Vagina (tissue), 2 donors: ENCODE results near the gene STAB1. TPM values are rescaled to one million over a fixed set of nuclear protein-coding genes. Genes with fewer than 3 reads are reported as not detected.
A peak's percentile ranks its signal among the peaks of the same experiment; 100 is the strongest.

Experiments
- DNase-seq, 2 donors: peaks; one replicate each; pipeline ENCODE4 v3.0.0-alpha.2; 2017; ENCODE audit errors: extremely low spot score in 2 of 2
- H3K27ac ChIP-seq: fragments of 200-600 bp; sonication (generic); one replicate; pipeline ENCODE4 v1.5.1; 2019
- H3K27me3 ChIP-seq: fragments of 200-600 bp; sonication (generic); one replicate; pipeline ENCODE4 v1.5.1; 2019
- H3K36me3 ChIP-seq, 2 donors: fragments of 200-600 bp; sonication (generic); one replicate each; pipeline ENCODE4 v1.5.1; 2017 to 2019
- H3K4me1 ChIP-seq: fragments of 200-600 bp; sonication (generic); one replicate; pipeline ENCODE4 v1.5.1; 2019
- H3K4me3 ChIP-seq, 2 donors: fragments of 200-600 bp; sonication (generic); 1 replicate in 1 of 2; 2 replicates in 1 of 2; pipeline ENCODE4 v1.5.1; 2016 to 2019
- H3K9me3 ChIP-seq: fragments of 200-600 bp; sonication (generic); one replicate; pipeline ENCODE4 v1.5.1; 2019
- POLR2A ChIP-seq, 2 donors: fragments of 450-650 bp; IDR thresholded peaks; one replicate each; pipeline ENCODE4 v1.6.1; 2017; ENCODE audit warnings: antibody characterized with exemption in 2 of 2, mild to moderate bottlenecking in 2 of 2, moderate library complexity in 2 of 2
- POLR2AphosphoS5 ChIP-seq, 2 donors: sonication (generic); formaldehyde crosslinking; IDR thresholded peaks; one replicate each; pipeline ENCODE4 v1.9.0; 2017; ENCODE audit warnings: antibody characterized with exemption in 2 of 2, mild to moderate bottlenecking in 2 of 2, low read depth in 1 of 2; ENCODE audit not compliant: insufficient read depth in 1 of 2
- intact Hi-C: fragments of 100-400 bp; cut with DNase I; formaldehyde crosslinking; loops from one replicate; pipeline ENCODE4 v1.15.1; 2023
- total RNA-seq: library from RNA; depleted of rRNA; stranded (reverse); fragments of >200 nt; gene quantifications from one replicate; pipeline ENCODE4 v1.2.3, GENCODE V29; 2016
- TF ChIP-seq, protein P1 (sequence below), 3 experiments: fragments of 450-650 bp in 2 of 3; fragments of 200-600 bp in 1 of 3; sonication (generic) in 1 of 3; IDR thresholded peaks; one replicate each; pipeline ENCODE4 v1.5.1; 2017 to 2019; ENCODE audit warnings: antibody characterized with exemption in 3 of 3, mild to moderate bottlenecking in 2 of 3, moderate library complexity in 2 of 3

The STAB1 gene, protein sequence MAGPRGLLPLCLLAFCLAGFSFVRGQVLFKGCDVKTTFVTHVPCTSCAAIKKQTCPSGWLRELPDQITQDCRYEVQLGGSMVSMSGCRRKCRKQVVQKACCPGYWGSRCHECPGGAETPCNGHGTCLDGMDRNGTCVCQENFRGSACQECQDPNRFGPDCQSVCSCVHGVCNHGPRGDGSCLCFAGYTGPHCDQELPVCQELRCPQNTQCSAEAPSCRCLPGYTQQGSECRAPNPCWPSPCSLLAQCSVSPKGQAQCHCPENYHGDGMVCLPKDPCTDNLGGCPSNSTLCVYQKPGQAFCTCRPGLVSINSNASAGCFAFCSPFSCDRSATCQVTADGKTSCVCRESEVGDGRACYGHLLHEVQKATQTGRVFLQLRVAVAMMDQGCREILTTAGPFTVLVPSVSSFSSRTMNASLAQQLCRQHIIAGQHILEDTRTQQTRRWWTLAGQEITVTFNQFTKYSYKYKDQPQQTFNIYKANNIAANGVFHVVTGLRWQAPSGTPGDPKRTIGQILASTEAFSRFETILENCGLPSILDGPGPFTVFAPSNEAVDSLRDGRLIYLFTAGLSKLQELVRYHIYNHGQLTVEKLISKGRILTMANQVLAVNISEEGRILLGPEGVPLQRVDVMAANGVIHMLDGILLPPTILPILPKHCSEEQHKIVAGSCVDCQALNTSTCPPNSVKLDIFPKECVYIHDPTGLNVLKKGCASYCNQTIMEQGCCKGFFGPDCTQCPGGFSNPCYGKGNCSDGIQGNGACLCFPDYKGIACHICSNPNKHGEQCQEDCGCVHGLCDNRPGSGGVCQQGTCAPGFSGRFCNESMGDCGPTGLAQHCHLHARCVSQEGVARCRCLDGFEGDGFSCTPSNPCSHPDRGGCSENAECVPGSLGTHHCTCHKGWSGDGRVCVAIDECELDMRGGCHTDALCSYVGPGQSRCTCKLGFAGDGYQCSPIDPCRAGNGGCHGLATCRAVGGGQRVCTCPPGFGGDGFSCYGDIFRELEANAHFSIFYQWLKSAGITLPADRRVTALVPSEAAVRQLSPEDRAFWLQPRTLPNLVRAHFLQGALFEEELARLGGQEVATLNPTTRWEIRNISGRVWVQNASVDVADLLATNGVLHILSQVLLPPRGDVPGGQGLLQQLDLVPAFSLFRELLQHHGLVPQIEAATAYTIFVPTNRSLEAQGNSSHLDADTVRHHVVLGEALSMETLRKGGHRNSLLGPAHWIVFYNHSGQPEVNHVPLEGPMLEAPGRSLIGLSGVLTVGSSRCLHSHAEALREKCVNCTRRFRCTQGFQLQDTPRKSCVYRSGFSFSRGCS (N-terminal part only)
- 124 TPM for total RNA-seq

DNA sequence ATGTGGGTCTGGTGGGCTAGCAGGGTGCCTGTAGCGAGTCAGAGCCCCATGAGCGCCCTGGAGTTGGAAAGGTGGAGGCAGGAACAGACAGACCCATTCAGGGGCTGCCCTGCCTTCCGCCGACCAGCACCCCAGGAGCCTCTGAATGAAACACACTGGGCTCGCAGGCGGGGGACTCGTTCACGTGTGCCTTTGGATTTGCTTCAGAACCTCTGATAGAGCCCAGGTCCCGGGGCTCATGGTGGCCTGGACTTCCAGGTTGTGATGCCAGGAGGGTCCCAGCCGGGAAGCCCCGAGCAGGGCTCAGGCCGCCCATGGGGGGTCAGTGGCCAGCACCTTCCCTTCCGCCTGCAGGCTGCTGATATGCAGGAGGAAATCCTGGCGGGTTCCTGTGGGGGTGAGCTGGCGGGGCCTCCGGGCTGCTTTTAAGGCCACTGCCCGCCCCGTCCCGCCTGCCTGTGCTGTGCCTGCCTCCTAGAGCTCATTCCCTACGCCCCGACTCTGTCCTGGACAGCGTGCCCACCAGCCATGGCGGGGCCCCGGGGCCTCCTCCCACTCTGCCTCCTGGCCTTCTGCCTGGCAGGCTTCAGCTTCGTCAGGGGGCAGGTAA, at the start of gene STAB1:
TSS of gene STAB1 (plus strand) at position 453 of the 610 bp plus-strand sequence. CDS start at position 529, 76 bp downstream.
- DNase-seq = no peak
- intact Hi-C loops = no loop called here
- no peaks in the 10 kb centered on the region for H3K9me3 ChIP-seq
- TF ChIP-seq POLR2A (IDR thresholded peaks at IDR 0.05) (no peak), POLR2AphosphoS5 (IDR thresholded peaks at IDR 0.05; ENCODE audit: insufficient read depth in 1 of 2, low read depth in 1 of 2) (peak in 1 of 2 donors; percentile 64)
- peak within 1 kb of the TSS; percentile 8 for H3K27ac ChIP-seq
- no peaks in the 10 kb centered on the region for H3K27me3 ChIP-seq
- H3K4me1 ChIP-seq = peaks cover 42% of the 10 kb centered on the region
- peak within 1 kb of the TSS; percentile 16 to 24 for H3K4me3 ChIP-seq
- peaks cover 0 to 34% of the 10 kb centered on the region in 2 donors for H3K36me3 ChIP-seq

DNA sequence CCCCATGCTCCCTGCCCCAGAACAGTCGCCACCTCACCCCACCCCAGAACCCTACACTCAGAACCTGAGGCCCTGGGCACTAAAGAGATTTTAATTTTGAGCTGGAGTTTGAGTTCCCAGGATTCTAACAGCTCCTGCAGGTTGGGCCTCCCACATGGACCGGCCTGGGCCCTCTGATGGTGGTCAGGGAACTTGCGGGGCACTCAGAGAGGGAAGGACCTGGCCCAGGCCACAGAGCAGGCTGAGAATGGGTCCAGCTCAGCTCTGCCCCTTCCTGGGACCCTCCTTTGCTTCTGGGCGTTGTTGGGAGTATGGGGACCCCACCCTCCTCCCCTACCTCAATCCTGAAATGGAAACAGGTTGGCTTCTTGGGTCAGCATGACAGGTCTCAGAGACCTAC, 49.1 kb upstream of the STAB1 start:
- Histone ChIP-seq H3K27me3 (no peaks in the 10 kb centered on the region), H3K36me3 (no peaks in the 10 kb centered on the region), H3K9me3 (no peaks in the 10 kb centered on the region), H3K4me1 (no peaks in the 10 kb centered on the region), H3K4me3 (no peak overlapping the region), H3K27ac (no peak overlapping the region)
- no peak for DNase-seq
- intact Hi-C loops = no loop called here
- TF ChIP-seq, protein P1, sequence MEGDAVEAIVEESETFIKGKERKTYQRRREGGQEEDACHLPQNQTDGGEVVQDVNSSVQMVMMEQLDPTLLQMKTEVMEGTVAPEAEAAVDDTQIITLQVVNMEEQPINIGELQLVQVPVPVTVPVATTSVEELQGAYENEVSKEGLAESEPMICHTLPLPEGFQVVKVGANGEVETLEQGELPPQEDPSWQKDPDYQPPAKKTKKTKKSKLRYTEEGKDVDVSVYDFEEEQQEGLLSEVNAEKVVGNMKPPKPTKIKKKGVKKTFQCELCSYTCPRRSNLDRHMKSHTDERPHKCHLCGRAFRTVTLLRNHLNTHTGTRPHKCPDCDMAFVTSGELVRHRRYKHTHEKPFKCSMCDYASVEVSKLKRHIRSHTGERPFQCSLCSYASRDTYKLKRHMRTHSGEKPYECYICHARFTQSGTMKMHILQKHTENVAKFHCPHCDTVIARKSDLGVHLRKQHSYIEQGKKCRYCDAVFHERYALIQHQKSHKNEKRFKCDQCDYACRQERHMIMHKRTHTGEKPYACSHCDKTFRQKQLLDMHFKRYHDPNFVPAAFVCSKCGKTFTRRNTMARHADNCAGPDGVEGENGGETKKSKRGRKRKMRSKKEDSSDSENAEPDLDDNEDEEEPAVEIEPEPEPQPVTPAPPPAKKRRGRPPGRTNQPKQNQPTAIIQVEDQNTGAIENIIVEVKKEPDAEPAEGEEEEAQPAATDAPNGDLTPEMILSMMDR (IDR thresholded peaks at IDR 0.05) = no peak
- TF ChIP-seq POLR2A (IDR thresholded peaks at IDR 0.05) (no peak), POLR2AphosphoS5 (IDR thresholded peaks at IDR 0.05; ENCODE audit: insufficient read depth in 1 of 2, low read depth in 1 of 2) (no peak)

DNA sequence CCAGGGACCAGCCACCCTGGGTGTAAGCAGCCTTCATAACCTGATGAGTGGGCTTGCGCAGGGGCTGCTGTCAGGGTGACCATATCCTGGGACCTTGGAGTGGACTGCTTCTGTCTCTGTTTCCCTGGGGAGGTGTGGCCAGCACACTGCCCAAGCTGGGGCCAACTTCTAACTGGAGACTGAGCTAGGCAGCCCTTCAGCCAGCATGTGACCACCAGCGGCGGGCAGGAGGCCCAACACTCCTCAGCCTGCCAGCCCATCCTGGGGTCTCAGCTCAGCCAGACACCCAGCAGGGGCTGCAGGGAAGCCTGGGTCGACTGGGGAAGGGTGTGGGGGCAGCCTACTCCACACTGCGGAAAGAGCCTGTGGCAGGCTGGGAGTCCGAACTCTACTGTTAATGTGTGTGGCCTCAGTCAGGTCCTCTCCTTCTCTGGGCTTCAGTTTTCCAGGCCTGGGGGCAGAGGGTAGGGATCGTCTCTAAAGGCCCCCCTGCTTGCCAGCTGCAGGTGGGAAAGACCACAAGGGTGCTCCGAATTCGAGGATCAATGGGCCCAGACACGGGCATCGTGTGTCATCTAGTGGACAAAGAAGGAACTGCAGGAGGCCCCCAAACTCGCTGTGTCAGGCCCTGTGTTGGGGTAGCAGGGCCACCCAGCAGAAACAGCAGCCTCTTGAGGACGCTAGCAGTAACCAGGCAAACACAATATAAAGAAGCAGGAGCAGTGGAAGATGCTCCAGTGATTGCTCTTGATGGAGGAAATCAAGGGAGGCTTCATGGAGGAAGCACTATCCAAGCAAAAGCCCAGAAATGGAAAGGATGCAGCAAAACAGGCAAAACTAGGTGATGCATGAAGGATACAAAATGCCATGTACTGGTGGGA, 48.3 kb upstream of the STAB1 start:
- Histone ChIP-seq H3K36me3 (no peaks in the 10 kb centered on the region), H3K4me3 (no peak overlapping the region), H3K9me3 (no peaks in the 10 kb centered on the region), H3K4me1 (no peaks in the 10 kb centered on the region), H3K27me3 (no peaks in the 10 kb centered on the region), H3K27ac (no peak overlapping the region)
- TF ChIP-seq, protein P1 (IDR thresholded peaks at IDR 0.05) = peak; percentile 97 to 100 (median 99)
- no peak for TF ChIP-seq POLR2A (IDR thresholded peaks at IDR 0.05)
- TF ChIP-seq POLR2AphosphoS5 (IDR thresholded peaks at IDR 0.05; ENCODE audit: insufficient read depth in 1 of 2, low read depth in 1 of 2) = no peak
- DNase-seq = no peak
- intact Hi-C loops = no loop called here

DNA sequence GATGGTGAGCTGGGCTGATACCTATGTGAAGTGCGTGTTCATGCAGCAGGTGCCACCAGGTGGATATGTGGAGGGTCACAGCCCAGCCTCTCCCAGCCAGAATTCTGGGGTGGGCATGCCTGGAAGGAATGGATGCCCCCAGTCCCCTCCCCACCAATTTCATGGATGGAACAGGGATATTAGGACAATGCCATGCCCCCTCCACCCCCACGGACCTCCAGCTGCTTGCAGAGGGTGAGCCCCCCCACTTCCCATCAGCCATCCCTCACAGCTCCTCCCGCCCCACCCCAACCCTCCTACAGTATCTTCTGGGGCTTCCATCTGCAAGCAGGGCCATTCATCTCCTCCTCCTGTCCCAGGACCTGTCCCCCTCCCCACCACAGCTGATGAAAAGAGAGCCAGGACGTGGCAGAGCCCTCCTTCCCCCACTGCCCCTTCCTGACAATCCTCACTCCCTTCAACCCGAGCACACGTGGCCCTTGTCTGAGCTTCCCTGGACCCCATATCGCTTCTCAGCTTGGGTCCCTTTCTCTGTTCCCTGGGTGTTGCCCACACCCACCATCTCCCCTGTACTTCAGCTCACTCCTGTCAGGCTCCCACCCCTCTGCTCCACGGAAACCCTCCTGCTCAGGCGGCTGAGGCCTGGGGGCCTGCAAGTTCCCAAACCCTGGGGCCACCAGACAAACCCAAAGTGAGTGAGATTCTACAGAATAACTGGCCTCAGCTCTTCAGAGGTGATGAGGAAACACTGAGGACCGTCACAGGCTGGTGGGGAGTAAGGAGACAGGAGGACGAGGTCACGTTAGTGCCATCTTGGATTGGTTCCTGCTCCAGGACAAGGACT, 47.4 kb upstream of the STAB1 start:
- Histone ChIP-seq H3K4me1 (no peaks in the 10 kb centered on the region), H3K27ac (no peak overlapping the region), H3K27me3 (no peaks in the 10 kb centered on the region), H3K9me3 (no peaks in the 10 kb centered on the region), H3K36me3 (no peaks in the 10 kb centered on the region), H3K4me3 (no peak overlapping the region)
- DNase-seq = no peak
- no peak for TF ChIP-seq POLR2AphosphoS5 (IDR thresholded peaks at IDR 0.05; ENCODE audit: insufficient read depth in 1 of 2, low read depth in 1 of 2)
- TF ChIP-seq POLR2A (IDR thresholded peaks at IDR 0.05) = no peak
- TF ChIP-seq, protein P1 (IDR thresholded peaks at IDR 0.05) = no peak
- intact Hi-C loops = no loop called here
